ENCODE results near the gene SGO2.

SGO2 gene

DNA sequence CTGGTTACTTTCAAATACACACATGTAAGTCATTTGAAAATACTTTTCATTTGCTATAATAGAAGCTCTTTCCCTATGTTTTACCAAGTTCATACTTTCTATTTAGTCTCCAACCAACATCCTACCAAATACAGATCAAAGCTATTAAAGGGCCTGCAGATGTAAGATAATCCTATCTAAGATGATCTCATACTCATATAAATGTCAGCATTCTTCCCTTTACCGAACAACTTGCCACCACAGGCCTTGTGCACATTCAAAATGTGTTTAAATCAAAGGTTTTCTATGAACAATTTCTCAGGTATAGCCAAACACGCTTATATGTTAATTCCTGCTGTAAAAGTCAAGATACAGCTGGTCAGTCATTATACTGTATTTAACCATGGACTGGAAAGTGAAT, 39.5 kb upstream of the SGO2 start:
- no peak for FAIRE-seq
- DNase-seq (ENCODE audit: insufficient read length, low spot score) = no peak
- no peak for TF ChIP-seq CTCF (IDR thresholded peaks at IDR 0.05; ENCODE audit: insufficient read depth, missing control alignments)

DNA sequence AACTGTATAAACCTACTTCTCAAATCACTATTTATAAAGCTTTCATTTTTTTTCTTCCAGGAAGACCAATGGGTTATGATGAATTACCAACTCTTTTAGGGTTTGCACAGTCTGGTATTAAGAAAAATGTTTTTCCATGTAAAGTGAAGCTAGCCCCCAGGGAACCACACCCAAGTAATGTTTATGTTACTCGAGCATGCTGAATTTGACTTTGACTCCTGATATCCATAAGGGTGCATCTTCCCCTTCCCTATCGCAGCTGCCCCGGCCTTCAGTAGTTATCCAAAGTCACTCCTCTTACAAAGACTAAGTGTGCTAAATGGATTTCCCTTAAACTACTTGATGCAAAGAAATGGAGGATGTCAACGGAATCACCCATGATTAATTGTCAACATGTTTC, 37.8 kb upstream of the SGO2 start:
- FAIRE-seq (no peak), DNase-seq (ENCODE audit: insufficient read length, low spot score) (no peak)
- TF ChIP-seq CTCF (IDR thresholded peaks at IDR 0.05; ENCODE audit: insufficient read depth, missing control alignments) = no peak

GRCh38 chr2:200490001-200490400, 36.0 kb upstream of the SGO2 start:
- DNase-seq (ENCODE audit: insufficient read length, low spot score) (no peak), FAIRE-seq (no peak)
- no peak for TF ChIP-seq CTCF (IDR thresholded peaks at IDR 0.05; ENCODE audit: insufficient read depth, missing control alignments)

DNA sequence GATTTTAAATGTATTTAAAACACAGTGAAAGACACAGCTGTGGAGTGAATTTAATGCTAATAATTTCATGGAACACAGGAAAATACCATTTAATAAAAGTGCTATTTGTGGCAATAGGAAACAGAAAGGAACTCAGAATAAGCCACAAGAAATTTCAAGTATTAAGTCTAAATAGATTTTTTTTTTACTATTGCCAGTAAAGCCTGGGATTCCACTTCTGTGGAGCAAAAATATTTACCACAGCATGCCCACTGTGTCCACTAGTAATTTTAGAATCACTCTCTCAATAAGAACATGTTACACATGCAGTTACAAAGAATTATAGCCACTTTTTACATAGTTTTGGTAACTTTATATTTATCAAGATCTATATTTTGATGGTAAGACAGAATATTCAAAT, 33.4 kb upstream of the SGO2 start:
- TF ChIP-seq CTCF (IDR thresholded peaks at IDR 0.05; ENCODE audit: insufficient read depth, missing control alignments) = no peak
- DNase-seq (ENCODE audit: insufficient read length, low spot score) = no peak
- no peak for FAIRE-seq

GRCh38 chr2:200494048-200494447, 32.0 kb upstream of the SGO2 start:
- DNase-seq (ENCODE audit: insufficient read length, low spot score) (no peak), FAIRE-seq (no peak)
- TF ChIP-seq CTCF (IDR thresholded peaks at IDR 0.05; ENCODE audit: insufficient read depth, missing control alignments) = no peak

DNA sequence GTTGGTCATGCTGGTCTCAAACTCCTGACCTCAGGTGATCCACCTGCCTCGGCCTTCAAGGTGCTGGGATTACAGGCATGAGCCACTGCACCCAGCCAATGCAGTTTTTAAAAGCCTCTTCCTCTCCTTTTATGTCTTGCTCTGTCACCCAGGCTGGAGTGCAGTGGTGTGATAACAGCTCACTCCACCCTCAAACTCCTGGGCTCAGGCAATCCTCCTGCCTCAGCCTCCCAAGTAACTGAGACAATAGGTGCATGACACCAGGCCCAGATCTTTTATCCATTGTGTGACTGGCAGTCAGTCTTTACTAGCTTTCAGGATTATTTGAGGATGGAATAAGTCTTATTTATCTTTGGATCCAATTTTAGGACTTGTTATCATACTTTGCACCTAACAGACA, 29.3 kb upstream of the SGO2 start:
- no peak for TF ChIP-seq CTCF (IDR thresholded peaks at IDR 0.05; ENCODE audit: insufficient read depth, missing control alignments)
- no peak for DNase-seq (ENCODE audit: insufficient read length, low spot score)
- no peak for FAIRE-seq

DNA sequence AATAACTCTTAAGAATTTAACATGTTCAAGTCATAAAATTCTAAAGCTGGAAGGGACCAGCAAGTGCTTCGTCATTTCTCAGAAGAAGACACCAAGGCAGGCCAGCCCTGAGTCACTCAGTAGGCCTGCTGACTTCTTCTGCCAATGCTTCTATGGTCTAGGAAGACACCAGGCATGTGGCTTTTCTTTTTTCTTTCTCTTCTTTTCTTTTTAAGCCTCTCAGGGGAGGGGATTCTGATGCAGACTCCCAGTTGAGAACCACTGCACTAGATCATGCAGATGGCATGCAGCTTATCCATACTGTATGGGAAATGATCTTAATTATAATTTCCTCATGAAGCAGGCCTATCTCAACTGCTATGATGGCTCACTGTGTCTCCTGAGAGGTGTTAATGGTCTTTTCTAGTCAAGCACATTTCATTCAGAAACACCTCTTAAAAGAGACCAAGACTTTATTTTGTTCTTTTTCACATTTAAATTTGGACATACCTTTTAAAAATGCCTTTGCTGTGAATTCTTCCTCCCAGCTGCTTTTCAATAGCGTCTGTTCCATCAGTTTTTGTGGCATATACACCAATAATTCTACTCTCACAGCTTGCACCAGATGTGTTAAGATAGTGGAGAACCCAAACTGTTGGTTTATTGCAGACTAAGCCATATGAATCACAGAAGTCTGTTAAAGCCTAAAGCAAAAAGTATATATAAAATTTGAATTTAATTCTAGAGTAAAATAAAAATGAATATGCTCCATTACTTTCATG, 27.4 kb upstream of the SGO2 start:
- FAIRE-seq = peak; percentile 74
- no peak for TF ChIP-seq CTCF (IDR thresholded peaks at IDR 0.05; ENCODE audit: insufficient read depth, missing control alignments)
- no peak for DNase-seq (ENCODE audit: insufficient read length, low spot score)
